Activated CD4-positive, alpha-beta T cell treated with anti-CD3 and anti-CD28 coated beads for 48 hours (primary cell): ENCODE measurements around the gene SEMA3F.

ENCODE experiments used
- DNase-seq: peaks from one replicate; pipeline ENCODE4 v3.0.0-alpha.2; 2020

SEMA3F gene

GRCh38 chr3:50156549-50157493 lies 1.7 kb downstream of the SEMA3F start:
- DNase-seq, result no peak

GRCh38 chr3:50157827-50158529 lies 2.9 kb downstream of the SEMA3F start:
- DNase-seq, result no peak

GRCh38 chr3:50158530-50159146 lies 3.5 kb downstream of the SEMA3F start:
- DNase-seq, result no peak

- DNase-seq, result no peak
Measured at GRCh38 chr3:50160561-50160983, 5.4 kb downstream of the SEMA3F start.

- DNase-seq, result no peak
Measured at GRCh38 chr3:50161320-50161719, 6.2 kb downstream of the SEMA3F start.

- DNase-seq, result no peak
Measured at GRCh38 chr3:50162034-50162883, 7.1 kb downstream of the SEMA3F start.

- DNase-seq, result no peak
Measured at GRCh38 chr3:50163572-50164455, 8.7 kb downstream of the SEMA3F start.

- DNase-seq, result no peak
Measured at GRCh38 chr3:50164481-50164880, 9.4 kb downstream of the SEMA3F start.

GRCh38 chr3:50164984-50165909 lies 10.1 kb downstream of the SEMA3F start:
- DNase-seq, result no peak

- no peak for DNase-seq
Measured at GRCh38 chr3:50165910-50166538, 10.9 kb downstream of the SEMA3F start.

GRCh38 chr3:50166620-50167019 lies 11.5 kb downstream of the SEMA3F start:
- DNase-seq, result no peak

GRCh38 chr3:50167069-50167840 lies 12.1 kb downstream of the SEMA3F start:
- DNase-seq, result no peak

- no peak for DNase-seq
Measured at GRCh38 chr3:50167841-50168209, 12.7 kb downstream of the SEMA3F start.

GRCh38 chr3:50168388-50168787 lies 13.3 kb downstream of the SEMA3F start:
- DNase-seq, result no peak

- no peak for DNase-seq
Measured at GRCh38 chr3:50168791-50169190, 13.7 kb downstream of the SEMA3F start.

- DNase-seq, result no peak
Measured at GRCh38 chr3:50169232-50169832, 14.2 kb downstream of the SEMA3F start.

- DNase-seq, result no peak
Measured at GRCh38 chr3:50169858-50170257, 14.7 kb downstream of the SEMA3F start.

- no peak for DNase-seq
Measured at GRCh38 chr3:50170689-50171088, 15.6 kb downstream of the SEMA3F start.
